Tibial nerve (tissue), 4 donors: ENCODE data around the gene AUNIP.

ENCODE experiments used
- EP300 ChIP-seq, 2 donors: sonication (generic); formaldehyde crosslinking; IDR thresholded peaks; one replicate each; pipeline ENCODE4 v1.6.1; 2017; ENCODE audit warnings: antibody characterized with exemption in 2 of 2, mild to moderate bottlenecking in 1 of 2
- POLR2A ChIP-seq, 2 donors: fragments of 450-650 bp; IDR thresholded peaks; one replicate each; pipeline ENCODE4 v1.6.1; 2017; ENCODE audit warnings: antibody characterized with exemption in 2 of 2, mild to moderate bottlenecking in 2 of 2, moderate library complexity in 2 of 2
- TF ChIP-seq, protein P1 (sequence below), 5 experiments: fragments of 200-600 bp in 3 of 5; fragments of 450-650 bp in 2 of 5; sonication (generic) in 3 of 5; IDR thresholded peaks; one replicate each; pipeline ENCODE4 v1.5.1; 2016 to 2019; ENCODE audit warnings: antibody characterized with exemption in 5 of 5, mild to moderate bottlenecking in 3 of 5, moderate library complexity in 2 of 5

DNA sequence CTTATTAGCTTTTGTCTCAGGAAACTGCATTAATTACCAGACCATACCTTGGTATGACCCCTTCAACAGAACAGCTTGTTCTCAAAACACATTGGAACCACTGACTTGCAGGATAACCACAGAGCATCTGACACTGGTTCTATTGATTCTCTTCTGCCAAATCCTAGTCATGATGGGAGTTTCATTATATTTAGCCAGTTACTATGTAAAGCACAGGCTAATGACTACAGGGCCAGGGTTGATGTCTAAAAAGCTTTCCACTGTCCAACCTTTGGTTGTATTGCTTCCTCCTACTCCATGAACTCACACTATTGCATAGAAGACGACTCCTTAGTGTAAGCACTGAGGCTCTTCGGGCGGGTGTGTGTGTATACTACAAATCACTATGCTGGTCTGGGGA lies 43.2 kb upstream of the AUNIP start:
- TF ChIP-seq, protein P1, sequence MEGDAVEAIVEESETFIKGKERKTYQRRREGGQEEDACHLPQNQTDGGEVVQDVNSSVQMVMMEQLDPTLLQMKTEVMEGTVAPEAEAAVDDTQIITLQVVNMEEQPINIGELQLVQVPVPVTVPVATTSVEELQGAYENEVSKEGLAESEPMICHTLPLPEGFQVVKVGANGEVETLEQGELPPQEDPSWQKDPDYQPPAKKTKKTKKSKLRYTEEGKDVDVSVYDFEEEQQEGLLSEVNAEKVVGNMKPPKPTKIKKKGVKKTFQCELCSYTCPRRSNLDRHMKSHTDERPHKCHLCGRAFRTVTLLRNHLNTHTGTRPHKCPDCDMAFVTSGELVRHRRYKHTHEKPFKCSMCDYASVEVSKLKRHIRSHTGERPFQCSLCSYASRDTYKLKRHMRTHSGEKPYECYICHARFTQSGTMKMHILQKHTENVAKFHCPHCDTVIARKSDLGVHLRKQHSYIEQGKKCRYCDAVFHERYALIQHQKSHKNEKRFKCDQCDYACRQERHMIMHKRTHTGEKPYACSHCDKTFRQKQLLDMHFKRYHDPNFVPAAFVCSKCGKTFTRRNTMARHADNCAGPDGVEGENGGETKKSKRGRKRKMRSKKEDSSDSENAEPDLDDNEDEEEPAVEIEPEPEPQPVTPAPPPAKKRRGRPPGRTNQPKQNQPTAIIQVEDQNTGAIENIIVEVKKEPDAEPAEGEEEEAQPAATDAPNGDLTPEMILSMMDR (IDR thresholded peaks at IDR 0.05), result no peak
- no peak for TF ChIP-seq POLR2A (IDR thresholded peaks at IDR 0.05)
- TF ChIP-seq EP300 (IDR thresholded peaks at IDR 0.05), result no peak
